Left renal cortex interstitium (tissue), 4 donors: Measurements from ENCODE around the gene BIRC6. TPM values are rescaled to one million over a fixed set of nuclear protein-coding genes. Genes with fewer than 3 reads are reported as not detected.

ENCODE experiments used
- DNase-seq, 4 donors: peaks; one replicate each; pipeline ENCODE4 v3.0.0-alpha.2; 2013; ENCODE audit warnings: low read depth in 4 of 4, low spot score in 2 of 4, missing footprints in 1 of 4
- polyA plus RNA-seq, 4 donors: library from polyadenylated mRNA; unstranded; fragments of 120-200 nt; gene quantifications; one replicate each; pipeline ENCODE4 v1.2.1, GENCODE V29; 2013; ENCODE audit not compliant: insufficient read length in 4 of 4

BIRC6 gene
- polyA plus RNA-seq, 4 donors: 57.7 to 86.5 (median 71.4) TPM

DNA sequence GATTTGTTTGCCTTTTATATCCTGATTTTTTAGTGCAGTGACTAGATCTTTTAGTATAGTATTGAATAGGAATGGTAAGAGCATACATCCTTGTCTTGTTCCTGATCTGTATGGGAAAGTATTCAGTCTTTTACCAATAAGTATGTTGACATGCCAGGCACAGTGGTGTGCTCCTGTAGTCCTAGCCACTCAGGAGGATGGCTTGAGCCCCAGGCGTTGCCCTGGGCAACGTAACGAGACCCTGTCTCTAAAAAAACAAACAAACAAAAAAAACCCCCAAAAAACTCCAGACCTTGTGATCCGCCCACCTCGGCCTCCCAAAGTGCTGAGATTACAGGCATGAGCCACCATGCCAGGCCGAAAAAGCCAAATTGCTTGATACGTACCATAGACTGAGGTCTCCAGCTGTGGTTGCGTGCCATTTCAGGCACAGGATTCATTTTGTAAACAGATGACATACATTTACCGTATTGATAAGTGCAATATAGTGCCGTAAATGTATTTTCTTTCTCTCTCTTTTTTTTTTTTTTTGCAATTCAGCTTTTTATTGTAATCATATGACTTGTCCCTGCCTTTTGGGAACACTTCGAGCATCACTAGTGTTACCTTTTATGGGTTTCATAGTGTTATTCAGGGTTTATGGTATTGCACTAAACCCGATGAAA lies 18.5 kb downstream of the BIRC6 start:
- no peak for DNase-seq

DNA sequence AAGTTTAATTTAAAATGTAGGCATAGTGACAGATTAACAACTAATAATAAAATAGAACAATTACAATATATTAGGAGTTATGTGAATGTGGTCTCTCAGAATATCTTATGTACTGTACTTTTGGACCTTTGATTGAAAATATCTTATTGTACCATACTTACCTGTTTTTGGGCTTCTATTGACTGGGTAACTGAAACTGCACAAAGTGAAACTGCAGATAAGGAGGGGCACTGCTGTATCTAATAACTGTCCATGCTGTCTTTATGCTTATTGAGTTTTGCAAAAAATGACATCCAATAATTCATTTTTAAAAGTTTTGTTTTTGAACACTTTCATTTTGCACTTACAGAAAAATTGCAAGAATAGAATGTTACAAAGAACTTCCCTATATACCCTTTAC lies 19.9 kb downstream of the BIRC6 start:
- no peak for DNase-seq

DNA sequence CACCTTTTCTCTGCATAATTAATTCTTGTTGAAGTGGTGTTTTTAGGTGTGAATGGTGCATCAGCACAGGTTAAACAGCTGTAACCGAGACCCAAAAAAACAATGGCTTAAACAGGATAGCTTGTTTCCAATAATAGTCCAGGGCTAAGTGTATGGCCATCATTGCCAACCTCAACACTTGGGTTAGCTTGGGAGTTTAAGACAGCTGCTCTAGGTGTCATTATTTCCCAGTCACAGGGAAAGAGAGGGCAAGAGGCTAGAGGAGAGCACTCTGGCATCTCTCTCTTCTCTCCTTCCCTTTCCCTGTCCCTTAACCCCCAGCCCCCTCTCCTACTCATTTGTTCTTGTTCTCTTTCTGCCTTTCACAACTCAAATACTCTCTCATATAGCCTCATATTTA lies 21.1 kb downstream of the BIRC6 start:
- no peak for DNase-seq

- DNase-seq: no peak
Observed at GRCh38 chr2:32379352-32379751, 22.5 kb downstream of the BIRC6 start.

DNA sequence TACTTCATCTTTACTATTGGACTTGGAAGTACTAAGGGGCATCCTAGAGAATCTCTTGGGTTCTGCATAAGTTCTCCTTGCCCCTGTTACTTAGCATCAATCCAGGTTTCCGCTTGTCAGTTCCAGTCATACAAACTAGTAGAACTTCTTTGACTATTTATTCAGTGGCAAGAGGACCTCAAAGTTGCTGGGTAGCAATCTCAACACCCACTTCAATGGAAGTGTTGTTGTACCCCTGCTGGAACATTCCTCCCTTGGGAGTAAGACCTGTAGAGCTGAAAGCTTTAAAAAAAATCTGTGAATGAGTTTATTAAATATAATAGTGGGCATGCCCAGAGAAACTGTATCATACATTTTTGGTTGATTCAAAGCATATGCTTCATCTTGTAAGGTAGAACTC lies 27.0 kb downstream of the BIRC6 start:
- no peak for DNase-seq

- no peak for DNase-seq
Observed at GRCh38 chr2:32384529-32384928, 27.7 kb downstream of the BIRC6 start.

DNA sequence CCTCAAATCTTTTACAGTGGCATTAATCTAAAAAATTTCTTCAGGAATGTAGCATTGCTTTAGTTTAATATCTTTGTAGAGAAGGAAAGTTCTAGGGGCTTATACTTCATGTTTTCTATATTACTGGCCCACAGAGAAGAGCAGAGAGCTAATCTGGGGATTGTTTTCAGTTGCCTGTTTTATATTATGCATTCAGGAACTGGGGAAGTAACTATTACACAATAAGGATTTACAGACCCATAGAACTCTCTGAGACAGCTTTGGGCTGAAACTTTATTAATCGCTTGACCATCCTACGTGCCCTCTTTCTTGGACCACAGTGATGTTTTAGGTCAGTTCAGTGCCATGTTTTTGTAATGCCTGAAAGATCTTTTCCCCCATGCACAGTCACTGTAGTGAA lies 29.9 kb downstream of the BIRC6 start:
- no peak for DNase-seq

- no peak for DNase-seq
Observed at GRCh38 chr2:32399221-32399620, 42.4 kb downstream of the BIRC6 start.

DNA sequence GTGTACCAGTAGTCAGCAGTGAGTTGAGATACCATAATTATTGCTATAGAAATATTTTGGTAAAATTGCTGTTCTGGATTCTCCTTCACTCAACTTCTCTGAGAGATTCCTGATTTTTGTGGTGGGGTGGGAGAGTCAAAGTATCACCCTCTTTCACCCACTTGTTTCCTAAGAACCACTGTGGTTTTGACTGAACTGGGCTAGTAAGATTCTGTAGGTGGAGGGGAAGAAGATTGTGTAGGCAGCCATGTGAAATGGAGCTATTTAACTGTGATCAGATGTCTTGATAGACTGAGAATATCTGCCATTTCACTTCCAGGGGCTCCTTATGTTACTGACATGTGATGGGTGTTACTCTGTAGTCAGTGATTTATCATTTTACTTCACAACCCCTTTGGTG lies 45.3 kb downstream of the BIRC6 start:
- DNase-seq: no peak

GRCh38 chr2:32403782-32404181 lies 47.0 kb downstream of the BIRC6 start:
- DNase-seq: no peak

DNA sequence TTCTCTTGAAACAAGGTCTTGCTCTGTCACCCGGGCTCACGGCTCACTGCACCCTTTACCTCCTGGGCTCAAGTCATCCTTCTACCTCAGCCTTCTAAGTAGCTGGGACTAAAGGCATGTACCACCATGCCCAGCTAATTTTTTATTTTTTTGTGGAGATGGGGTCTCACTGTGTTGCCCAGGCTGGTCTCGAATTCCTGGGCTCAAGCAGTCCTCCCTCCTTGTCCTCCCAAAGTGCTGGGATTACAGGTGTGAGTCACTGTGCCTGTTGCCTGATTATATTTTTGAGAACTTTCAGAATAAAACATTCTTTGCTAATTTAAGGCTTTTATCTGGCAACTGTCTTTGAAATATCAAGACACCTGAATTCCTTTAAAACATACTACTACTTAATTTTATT lies 47.9 kb downstream of the BIRC6 start:
- DNase-seq: no peak

- no peak for DNase-seq
Observed at GRCh38 chr2:32416519-32416918, 59.7 kb downstream of the BIRC6 start.

DNA sequence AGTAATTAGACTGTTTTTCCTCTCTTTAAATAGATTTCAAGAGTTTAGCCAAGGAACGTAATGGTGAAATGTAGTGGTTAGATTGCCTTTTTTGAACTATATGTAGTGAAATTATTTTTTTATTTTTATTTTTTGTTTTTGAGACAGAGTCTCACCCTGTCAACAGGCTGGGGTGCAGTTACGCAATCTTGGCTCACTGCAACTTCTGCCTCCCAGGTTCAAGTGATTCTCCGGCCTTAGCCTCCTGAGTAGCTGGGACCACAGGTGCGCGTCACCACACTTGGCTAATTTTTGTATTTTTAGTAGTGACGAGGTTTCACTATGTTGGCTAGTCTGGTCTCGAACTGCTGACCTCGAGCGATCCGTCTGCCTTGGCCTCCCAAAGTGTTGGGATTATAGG lies 60.8 kb downstream of the BIRC6 start:
- no peak for DNase-seq

GRCh38 chr2:32418778-32419177 lies 62.0 kb downstream of the BIRC6 start:
- DNase-seq: no peak

DNA sequence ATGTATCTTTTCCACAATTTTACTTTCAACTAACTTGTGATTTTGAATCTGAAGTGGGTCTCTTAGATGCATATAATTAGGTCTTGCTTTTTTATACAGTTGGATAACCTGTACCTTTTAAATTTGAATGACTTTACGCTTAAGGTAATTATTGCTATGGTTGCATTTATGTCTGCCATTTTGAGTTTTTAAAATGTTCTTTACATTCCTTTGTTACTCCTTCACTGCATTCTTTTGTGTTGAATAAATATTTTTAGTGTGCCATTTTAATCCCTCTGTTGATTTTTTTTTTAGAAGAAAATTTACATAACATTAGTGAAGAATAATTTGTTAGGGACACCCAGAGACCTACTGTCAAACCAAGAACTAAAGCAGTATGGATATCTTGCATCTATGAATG lies 65.3 kb downstream of the BIRC6 start:
- DNase-seq: no peak

DNA sequence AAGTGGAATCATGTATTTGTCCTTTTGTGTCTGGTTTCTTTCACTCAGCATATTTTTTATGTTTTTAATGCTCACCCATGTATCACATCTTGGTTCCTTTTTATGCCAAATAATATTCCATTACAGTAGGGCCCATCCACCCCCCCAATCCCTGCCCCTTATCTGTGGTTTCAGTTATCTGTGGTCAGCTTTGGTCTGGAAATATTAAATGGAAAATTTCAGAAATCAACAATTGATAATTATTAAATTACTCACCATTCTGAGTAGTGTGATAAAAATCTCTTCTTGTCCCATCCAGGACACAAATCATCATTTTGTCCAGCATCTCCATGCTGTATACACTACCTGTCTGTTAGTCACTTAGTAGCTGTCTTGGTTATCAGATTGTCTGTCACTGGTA lies 66.7 kb downstream of the BIRC6 start:
- DNase-seq: no peak

DNA sequence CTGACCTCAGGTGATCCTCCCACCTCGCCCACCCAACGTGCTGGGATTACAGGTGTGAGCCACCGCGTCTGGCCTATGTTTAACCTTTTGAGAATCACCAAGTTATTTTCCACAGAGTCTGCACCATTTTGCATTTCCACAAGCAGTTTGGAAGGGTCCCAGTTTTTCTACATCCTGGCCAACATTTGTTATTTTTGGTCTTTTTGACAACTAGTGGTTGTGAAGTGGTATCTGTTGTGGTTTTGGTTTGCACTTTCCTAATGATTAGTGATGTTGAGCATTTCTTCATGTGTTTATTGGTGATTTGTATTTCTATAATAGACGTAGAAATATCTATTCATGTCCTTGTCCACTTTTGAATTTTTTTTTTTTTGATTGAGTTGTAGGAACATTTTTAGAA lies 67.9 kb downstream of the BIRC6 start:
- no peak for DNase-seq

DNA sequence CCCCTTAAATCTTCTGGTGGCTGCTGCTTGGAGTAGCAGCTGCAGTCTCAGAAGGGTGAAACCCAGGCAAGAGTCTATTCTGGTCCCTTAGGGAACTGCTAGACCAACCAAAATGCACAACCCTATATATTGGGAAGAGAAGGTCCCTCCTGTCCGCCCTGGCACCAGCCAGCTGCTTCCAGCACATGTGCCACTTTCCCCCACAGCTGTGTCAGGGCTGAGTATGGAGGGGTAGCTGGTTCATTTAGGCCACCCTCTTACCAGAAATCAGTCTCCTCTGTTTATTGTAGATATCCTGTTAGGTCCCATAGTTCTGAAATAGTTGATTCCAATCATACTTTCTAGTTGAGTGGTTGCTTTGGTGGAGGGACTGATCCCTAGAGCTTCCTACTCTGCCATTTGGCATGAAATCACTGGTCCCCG lies 68.9 kb downstream of the BIRC6 start:
- DNase-seq: no peak

DNA sequence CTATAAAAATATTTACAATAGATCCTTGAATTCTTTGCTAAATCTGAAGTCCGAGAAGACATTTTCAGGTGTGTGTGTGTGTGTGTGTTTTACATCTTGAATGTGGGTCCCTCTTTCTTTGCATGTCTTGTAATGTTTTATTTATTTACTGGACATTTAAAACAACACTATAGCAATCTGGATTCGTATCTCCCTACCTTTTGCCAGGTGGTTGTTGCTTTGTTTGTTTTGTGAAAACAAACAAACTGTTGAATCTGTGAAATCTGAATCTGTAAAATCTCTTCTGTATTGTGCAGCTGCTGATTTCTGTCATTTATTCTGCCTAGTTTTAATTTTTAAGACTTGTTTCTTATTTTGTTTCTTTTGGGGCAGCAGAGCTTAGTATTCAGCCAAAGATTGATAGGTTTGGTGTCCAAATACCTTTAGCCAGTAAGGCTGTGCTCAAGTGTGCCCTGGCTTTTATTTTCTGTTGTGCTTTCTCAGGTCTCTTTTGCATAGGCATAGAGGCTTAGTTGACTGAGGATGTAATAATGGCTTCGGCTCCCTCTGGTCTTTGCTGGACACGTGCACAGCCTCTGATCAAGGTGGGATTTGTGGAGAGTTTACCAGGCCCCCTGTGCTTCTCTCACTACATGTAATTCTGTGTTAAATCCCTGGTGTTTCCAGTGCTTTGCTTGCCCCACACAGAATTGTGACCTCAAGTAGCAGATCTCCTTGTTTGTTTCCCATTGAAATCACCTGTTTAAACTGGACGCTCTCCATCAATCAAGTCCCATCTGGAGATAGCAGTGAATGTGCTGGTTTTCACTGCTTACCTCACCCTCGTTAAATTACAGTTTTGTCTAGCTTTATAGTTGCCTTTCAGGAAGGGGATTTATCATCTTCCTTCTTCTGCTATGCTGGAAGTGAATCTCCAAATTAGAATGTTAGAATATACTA lies 71.1 kb downstream of the BIRC6 start:
- peak in 3 of 4 donors; percentile 11 to 16 (median 15) for DNase-seq

- no peak for DNase-seq
Observed at GRCh38 chr2:32430804-32431203, 74.0 kb downstream of the BIRC6 start.

DNA sequence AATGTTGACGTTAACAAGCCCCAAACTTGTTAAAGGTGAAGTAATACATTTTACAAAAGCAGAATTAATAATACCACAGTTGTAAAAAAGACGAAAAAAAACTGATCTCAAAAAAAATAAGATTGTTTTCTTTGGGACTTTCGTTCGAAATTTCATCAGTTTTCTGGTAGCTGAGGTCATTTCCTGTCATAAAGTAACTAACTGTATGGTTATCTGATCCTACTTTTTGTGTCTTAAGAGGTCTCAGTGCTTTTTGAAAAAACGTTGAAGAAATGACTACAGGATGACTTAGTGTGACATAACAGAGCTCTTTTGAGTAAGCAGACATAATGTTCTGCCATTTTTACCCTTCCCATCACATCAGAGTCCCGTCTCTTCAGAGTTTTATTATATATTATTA lies 79.3 kb downstream of the BIRC6 start:
- no peak for DNase-seq

DNA sequence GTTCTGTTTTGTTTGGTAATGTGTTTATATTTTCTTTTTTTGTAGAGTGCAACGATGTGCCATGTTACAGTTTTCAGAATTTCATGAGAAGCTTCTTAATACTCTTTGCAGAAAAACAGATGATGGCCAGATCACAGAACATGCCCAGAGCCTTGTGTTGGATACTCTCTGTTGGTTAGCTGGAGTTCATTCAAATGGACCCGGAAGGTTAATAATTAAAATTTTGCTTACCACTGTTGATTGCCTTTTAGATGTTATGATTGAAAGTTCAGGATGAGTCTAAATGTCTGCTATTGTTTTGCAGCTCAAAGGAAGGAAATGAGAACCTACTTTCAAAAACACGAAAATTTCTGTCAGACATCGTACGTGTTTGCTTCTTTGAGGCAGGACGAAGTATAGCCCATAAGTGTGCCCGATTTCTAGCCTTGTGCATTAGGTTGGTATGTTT lies 85.2 kb downstream of the BIRC6 start:
- no peak for DNase-seq
